ENCODE measurements around the gene POLR1G. TPM values are rescaled to one million over a fixed set of nuclear protein-coding genes. Genes with fewer than 3 reads are reported as not detected.

The POLR1G gene
- total and polyA plus RNA-seq, 2 donors (not counting 3 experiments of a cell fraction or from before 2014, with no cell fraction given) = 6.6 to 19.5 TPM

GRCh38 chr19:45358213-45358792, 48.1 kb upstream of the POLR1G start:
- Histone ChIP-seq H3K9ac (replicated peaks; ENCODE audit: extremely low read depth, insufficient read depth, low read length) (no peak overlapping the region), H3K4me3 (replicated peaks in 1 of 3; ENCODE audit: insufficient read depth in 1 of 3, low read depth in 1 of 3, low read length in 3 of 3) (no peak overlapping the region), H3K9me1 (replicated peaks; ENCODE audit: control insufficient read depth, extremely low read depth, insufficient read depth, low read length) (no peaks in the 10 kb centered on the region), H2AFZ (ENCODE audit: low read depth, low read length) (no peak overlapping the region), H3K9me3 (replicated peaks; ENCODE audit: control insufficient read depth, insufficient read depth, low read length) (no peaks in the 10 kb centered on the region), H3K27me3 (ENCODE audit: control insufficient read depth in 2 of 2, insufficient read depth in 2 of 2, low read length in 2 of 2) (no peaks in the 10 kb centered on the region), H3K4me2 (ENCODE audit: insufficient read depth, low read length) (no peak overlapping the region), H4K20me1 (replicated peaks; ENCODE audit: control insufficient read depth, extremely low read depth, insufficient read depth, low read length) (no peaks in the 10 kb centered on the region), H3K4me1 (ENCODE audit: control insufficient read depth, extremely low read depth, insufficient read depth, low read length) (no peaks in the 10 kb centered on the region), H3K36me3 (ENCODE audit: control insufficient read depth in 2 of 2, extremely low read depth in 1 of 2, insufficient read depth in 2 of 2, low read length in 2 of 2) (peaks cover 5 to 40% of the 10 kb centered on the region in 2 experiments), H3K27ac (ENCODE audit: insufficient read depth, low read depth, low read length) (no peak overlapping the region), H3K79me2 (ENCODE audit: control insufficient read depth, insufficient read depth, low read length) (no peaks in the 10 kb centered on the region)
- CTCF ChIA-PET = no interaction called here
- POLR2A ChIA-PET = no interaction called here
- no TSS peak for BruUV-seq (replicated peaks)
- FAIRE-seq (no peak), DNase-seq (ENCODE audit: low read depth, low spot score) (no peak)
- dilution Hi-C loops (cut with MboI; ENCODE audit: extremely low pct_ligation_motif_present, low sequenced_read_pairs) = no loop called here
- TF ChIP-seq FOS (IDR thresholded peaks at IDR 0.05; ENCODE audit: borderline replicate concordance, insufficient read depth, low read length) (no peak), MAX (IDR thresholded peaks at IDR 0.05; ENCODE audit: insufficient read depth, insufficient read length) (no peak), GATA2 (IDR thresholded peaks at IDR 0.05; ENCODE audit: insufficient read depth, insufficient read length, low read depth, low read length) (no peak), MYC (IDR thresholded peaks at IDR 0.05; ENCODE audit: low read depth, low read length) (no peak), POLR2A (IDR thresholded peaks at IDR 0.05; ENCODE audit: low read depth, low read length) (no peak), EZH2 (IDR thresholded peaks at IDR 0.05; ENCODE audit: borderline replicate concordance, low read depth, low read length, severe bottlenecking) (no peak), POLR2AphosphoS5 (IDR thresholded peaks at IDR 0.05; ENCODE audit: insufficient read depth, low read depth, low read length) (no peak), JUN (IDR thresholded peaks at IDR 0.05; ENCODE audit: borderline replicate concordance, insufficient read depth, insufficient read length, low read depth) (no peak)
- TF ChIP-seq, protein P1, sequence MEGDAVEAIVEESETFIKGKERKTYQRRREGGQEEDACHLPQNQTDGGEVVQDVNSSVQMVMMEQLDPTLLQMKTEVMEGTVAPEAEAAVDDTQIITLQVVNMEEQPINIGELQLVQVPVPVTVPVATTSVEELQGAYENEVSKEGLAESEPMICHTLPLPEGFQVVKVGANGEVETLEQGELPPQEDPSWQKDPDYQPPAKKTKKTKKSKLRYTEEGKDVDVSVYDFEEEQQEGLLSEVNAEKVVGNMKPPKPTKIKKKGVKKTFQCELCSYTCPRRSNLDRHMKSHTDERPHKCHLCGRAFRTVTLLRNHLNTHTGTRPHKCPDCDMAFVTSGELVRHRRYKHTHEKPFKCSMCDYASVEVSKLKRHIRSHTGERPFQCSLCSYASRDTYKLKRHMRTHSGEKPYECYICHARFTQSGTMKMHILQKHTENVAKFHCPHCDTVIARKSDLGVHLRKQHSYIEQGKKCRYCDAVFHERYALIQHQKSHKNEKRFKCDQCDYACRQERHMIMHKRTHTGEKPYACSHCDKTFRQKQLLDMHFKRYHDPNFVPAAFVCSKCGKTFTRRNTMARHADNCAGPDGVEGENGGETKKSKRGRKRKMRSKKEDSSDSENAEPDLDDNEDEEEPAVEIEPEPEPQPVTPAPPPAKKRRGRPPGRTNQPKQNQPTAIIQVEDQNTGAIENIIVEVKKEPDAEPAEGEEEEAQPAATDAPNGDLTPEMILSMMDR (IDR thresholded peaks at IDR 0.05; ENCODE audit: extremely low read depth in 1 of 2, insufficient read depth in 1 of 2, low read depth in 1 of 2, low read length in 2 of 2) = no peak
- intact Hi-C loops (cut with micrococcal nuclease) = no loop called here
